ENCODE results near the gene SUCO.

GRCh38 chr1:172554915-172555314, 22.0 kb downstream of the SUCO start:
- TF ChIP-seq CTCF (IDR thresholded peaks at IDR 0.05): no peak
- TF ChIP-seq IRF1 (CRISPR knock-in tag; IDR thresholded peaks at IDR 0.05): no peak
- TF ChIP-seq FOXP1 (CRISPR knock-in tag; IDR thresholded peaks at IDR 0.05; ENCODE audit: borderline replicate concordance): no peak
- TF ChIP-seq ZNF121 (CRISPR knock-in tag; IDR thresholded peaks at IDR 0.05): no peak
- no peak for TF ChIP-seq MXD4 (CRISPR knock-in tag; IDR thresholded peaks at IDR 0.05; ENCODE audit: borderline replicate concordance)
- no peak for TF ChIP-seq TEAD1 (CRISPR knock-in tag; IDR thresholded peaks at IDR 0.05)

Data from WTC11 (cell line).